IPS-20b (cell line): ENCODE measurements around the gene MT1M.
A peak's percentile ranks its signal among the peaks of the same experiment; 100 is the strongest.

Source experiments
- H3K27ac ChIP-seq: one replicate; pipeline ENCODE4 v1.5.1; 2013; ENCODE audit warnings: low read length
- H3K27me3 ChIP-seq: 2 replicates; pipeline ENCODE4 v1.6.1; 2013; ENCODE audit warnings: mild to moderate bottlenecking, low read length, inconsistent platforms; ENCODE audit not compliant: insufficient read depth
- H3K36me3 ChIP-seq: 2 replicates; pipeline ENCODE4 v1.6.1; 2013; ENCODE audit warnings: low read depth, mild to moderate bottlenecking, inconsistent platforms, low read length, moderate library complexity; ENCODE audit not compliant: insufficient read depth
- H3K4me1 ChIP-seq: 2 replicates; pipeline ENCODE4 v1.6.1; 2013; ENCODE audit warnings: mild to moderate bottlenecking, control low read depth, inconsistent platforms, low read length, moderate library complexity; ENCODE audit not compliant: insufficient read depth
- H3K4me3 ChIP-seq: 2 replicates; pipeline ENCODE4 v1.5.1; 2013; ENCODE audit warnings: mild to moderate bottlenecking, low read length, inconsistent platforms
- H3K9ac ChIP-seq: 2 replicates; pipeline ENCODE4 v1.6.1; 2013; ENCODE audit warnings: low read depth, mild to moderate bottlenecking, inconsistent platforms, low read length, moderate library complexity
- H3K9me3 ChIP-seq: 2 replicates; pipeline ENCODE4 v1.6.1; 2013; ENCODE audit warnings: mild to moderate bottlenecking, low read depth, low read length, inconsistent platforms; ENCODE audit not compliant: insufficient read depth

MT1M gene

GRCh38 chr16:56610017-56610608 lies 22.3 kb upstream of the MT1M start:
- Histone ChIP-seq H3K9me3 (no peaks in the 10 kb centered on the region), H3K9ac (no peak overlapping the region), H3K27me3 (peaks cover 94% of the 10 kb centered on the region), H3K27ac (no peak overlapping the region), H3K36me3 (no peaks in the 10 kb centered on the region), H3K4me1 (peaks cover 5% of the 10 kb centered on the region), H3K4me3 (no peak overlapping the region)

GRCh38 chr16:56610609-56611111 lies 21.8 kb upstream of the MT1M start:
- Histone ChIP-seq H3K9me3 (no peaks in the 10 kb centered on the region), H3K4me3 (no peak overlapping the region), H3K36me3 (no peaks in the 10 kb centered on the region), H3K27ac (no peak overlapping the region), H3K9ac (no peak overlapping the region), H3K4me1 (peaks cover 5% of the 10 kb centered on the region), H3K27me3 (peaks cover 96% of the 10 kb centered on the region)

- Histone ChIP-seq H3K4me1 (peaks cover 5% of the 10 kb centered on the region), H3K36me3 (no peaks in the 10 kb centered on the region), H3K9me3 (no peaks in the 10 kb centered on the region), H3K27ac (no peak overlapping the region), H3K4me3 (no peak overlapping the region), H3K27me3 (peaks cover 96% of the 10 kb centered on the region), H3K9ac (no peak overlapping the region)
These were observed 21.1 kb upstream of the MT1M start for GRCh38 chr16:56611281-56611833.

GRCh38 chr16:56613706-56614105 lies 18.8 kb upstream of the MT1M start:
- Histone ChIP-seq H3K9ac (no peak overlapping the region), H3K4me1 (peaks cover 9% of the 10 kb centered on the region), H3K27ac (no peak overlapping the region), H3K27me3 (peaks cover 96% of the 10 kb centered on the region), H3K4me3 (no peak overlapping the region), H3K36me3 (no peaks in the 10 kb centered on the region), H3K9me3 (no peaks in the 10 kb centered on the region)

GRCh38 chr16:56614549-56614991 lies 17.9 kb upstream of the MT1M start:
- peaks cover 96% of the 10 kb centered on the region for H3K27me3 ChIP-seq
- H3K27ac ChIP-seq: no peak overlapping the region
- H3K4me1 ChIP-seq: peaks cover 6% of the 10 kb centered on the region

GRCh38 chr16:56615353-56615752 lies 17.1 kb upstream of the MT1M start:
- H3K27me3 ChIP-seq: peaks cover 96% of the 10 kb centered on the region
- no peaks in the 10 kb centered on the region for H3K9me3 ChIP-seq
- H3K36me3 ChIP-seq: no peaks in the 10 kb centered on the region
- H3K4me1 ChIP-seq: peaks cover 5% of the 10 kb centered on the region
- no peak overlapping the region for H3K4me3 ChIP-seq
- H3K27ac ChIP-seq: no peak overlapping the region
- H3K9ac ChIP-seq: no peak overlapping the region

More at GRCh38 chr16:56614549-56614991, 17.9 kb upstream of the MT1M start:
- Histone ChIP-seq H3K9me3 (no peaks in the 10 kb centered on the region), H3K9ac (no peak overlapping the region), H3K4me3 (no peak overlapping the region), H3K36me3 (no peaks in the 10 kb centered on the region)

GRCh38 chr16:56616608-56617211 lies 15.7 kb upstream of the MT1M start:
- Histone ChIP-seq H3K4me1 (peaks cover 10% of the 10 kb centered on the region), H3K36me3 (no peaks in the 10 kb centered on the region), H3K9ac (no peak overlapping the region), H3K27me3 (peaks cover 96% of the 10 kb centered on the region), H3K27ac (no peak overlapping the region), H3K4me3 (peak overlapping the region; percentile 66), H3K9me3 (no peaks in the 10 kb centered on the region)

- H3K36me3 ChIP-seq: no peaks in the 10 kb centered on the region
- H3K9ac ChIP-seq: no peak overlapping the region
- H3K9me3 ChIP-seq: no peaks in the 10 kb centered on the region
- peak overlapping the region; percentile 66 for H3K4me3 ChIP-seq
- peaks cover 16% of the 10 kb centered on the region for H3K4me1 ChIP-seq
- peaks cover 97% of the 10 kb centered on the region for H3K27me3 ChIP-seq
- H3K27ac ChIP-seq: no peak overlapping the region
These were observed 15.0 kb upstream of the MT1M start for GRCh38 chr16:56617212-56618085.

GRCh38 chr16:56618138-56618537 lies 14.3 kb upstream of the MT1M start:
- Histone ChIP-seq H3K27ac (no peak overlapping the region), H3K9me3 (no peaks in the 10 kb centered on the region), H3K4me1 (peaks cover 16% of the 10 kb centered on the region), H3K9ac (no peak overlapping the region), H3K27me3 (peaks cover 100% of the 10 kb centered on the region), H3K4me3 (0 out of 2 replicates have a peak overlapping the region, but pooled peaks have one; percentile 66), H3K36me3 (no peaks in the 10 kb centered on the region)

GRCh38 chr16:56620339-56620897 lies 12.0 kb upstream of the MT1M start:
- no peak overlapping the region for H3K27ac ChIP-seq
- H3K36me3 ChIP-seq: no peaks in the 10 kb centered on the region
- no peak overlapping the region for H3K4me3 ChIP-seq
- H3K4me1 ChIP-seq: peaks cover 16% of the 10 kb centered on the region
- H3K27me3 ChIP-seq: peaks cover 100% of the 10 kb centered on the region
- no peak overlapping the region for H3K9ac ChIP-seq
- H3K9me3 ChIP-seq: no peaks in the 10 kb centered on the region
